Panc1 (cell line): ENCODE results near the gene ATP13A3.

Experiments used
- POLR2AphosphoS5 ChIP-seq: IDR thresholded peaks from 2 replicates; pipeline ENCODE4 v1.6.1; 2012; ENCODE audit warnings: mild to moderate bottlenecking, low read depth, low read length, moderate library complexity
- SIN3A ChIP-seq: IDR thresholded peaks from 2 replicates; pipeline ENCODE4 v1.6.1; 2012; ENCODE audit warnings: low read depth, mild to moderate bottlenecking, low read length, moderate library complexity, borderline replicate concordance; ENCODE audit not compliant: insufficient read depth
- TCF7L2 ChIP-seq: IDR thresholded peaks from 2 replicates; pipeline ENCODE4 v1.6.1; 2011; ENCODE audit warnings: mild to moderate bottlenecking, low read depth, low read length, inconsistent platforms
- TF ChIP-seq, protein P1 (sequence below): fragments of 450-650 bp; IDR thresholded peaks from 2 replicates; pipeline ENCODE4 v1.5.1; 2017; ENCODE audit warnings: mild to moderate bottlenecking
- TF ChIP-seq, protein P2 (sequence below), 2 experiments: IDR thresholded peaks; 2 replicates each; pipeline ENCODE4 v1.6.1; 2011 to 2012; ENCODE audit warnings: low read depth in 2 of 2, control low read depth in 1 of 2, low read length in 1 of 2, mild to moderate bottlenecking in 1 of 2, moderate library complexity in 1 of 2; ENCODE audit not compliant: insufficient read depth in 1 of 2

DNA sequence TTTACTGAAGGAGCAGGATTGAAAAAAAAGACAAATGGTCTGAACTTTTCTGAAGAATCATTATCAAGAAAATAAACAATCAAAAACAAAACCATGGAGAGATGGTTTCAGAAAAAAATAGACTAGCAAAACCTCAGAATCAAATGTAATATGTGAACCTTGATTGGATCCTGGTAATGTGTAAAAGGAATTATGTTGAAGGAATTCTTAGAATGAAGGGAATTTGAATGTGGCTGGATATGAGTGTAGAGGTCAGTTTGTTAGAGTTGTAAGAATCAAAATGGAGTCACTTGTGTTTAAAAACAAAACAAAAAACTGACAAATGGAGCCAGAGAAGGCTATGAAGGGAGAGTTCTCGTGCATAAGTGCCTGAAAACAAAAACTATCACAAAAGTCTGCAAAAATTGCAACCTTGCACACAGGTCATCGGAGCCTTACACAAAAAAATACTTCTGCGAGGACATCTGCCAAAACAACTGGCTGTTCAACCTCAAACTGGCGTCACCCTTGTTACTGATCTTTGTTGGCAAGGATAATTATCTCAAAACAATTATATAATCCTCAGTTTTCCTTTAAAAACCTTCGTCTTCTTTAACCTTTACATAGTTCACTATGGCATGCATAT lies 19.1 kb upstream of the ATP13A3 start:
- TF ChIP-seq, protein P1, sequence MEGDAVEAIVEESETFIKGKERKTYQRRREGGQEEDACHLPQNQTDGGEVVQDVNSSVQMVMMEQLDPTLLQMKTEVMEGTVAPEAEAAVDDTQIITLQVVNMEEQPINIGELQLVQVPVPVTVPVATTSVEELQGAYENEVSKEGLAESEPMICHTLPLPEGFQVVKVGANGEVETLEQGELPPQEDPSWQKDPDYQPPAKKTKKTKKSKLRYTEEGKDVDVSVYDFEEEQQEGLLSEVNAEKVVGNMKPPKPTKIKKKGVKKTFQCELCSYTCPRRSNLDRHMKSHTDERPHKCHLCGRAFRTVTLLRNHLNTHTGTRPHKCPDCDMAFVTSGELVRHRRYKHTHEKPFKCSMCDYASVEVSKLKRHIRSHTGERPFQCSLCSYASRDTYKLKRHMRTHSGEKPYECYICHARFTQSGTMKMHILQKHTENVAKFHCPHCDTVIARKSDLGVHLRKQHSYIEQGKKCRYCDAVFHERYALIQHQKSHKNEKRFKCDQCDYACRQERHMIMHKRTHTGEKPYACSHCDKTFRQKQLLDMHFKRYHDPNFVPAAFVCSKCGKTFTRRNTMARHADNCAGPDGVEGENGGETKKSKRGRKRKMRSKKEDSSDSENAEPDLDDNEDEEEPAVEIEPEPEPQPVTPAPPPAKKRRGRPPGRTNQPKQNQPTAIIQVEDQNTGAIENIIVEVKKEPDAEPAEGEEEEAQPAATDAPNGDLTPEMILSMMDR, result no peak
- TF ChIP-seq POLR2AphosphoS5 (no peak), TCF7L2 (no peak), SIN3A (no peak)
- TF ChIP-seq, protein P2, sequence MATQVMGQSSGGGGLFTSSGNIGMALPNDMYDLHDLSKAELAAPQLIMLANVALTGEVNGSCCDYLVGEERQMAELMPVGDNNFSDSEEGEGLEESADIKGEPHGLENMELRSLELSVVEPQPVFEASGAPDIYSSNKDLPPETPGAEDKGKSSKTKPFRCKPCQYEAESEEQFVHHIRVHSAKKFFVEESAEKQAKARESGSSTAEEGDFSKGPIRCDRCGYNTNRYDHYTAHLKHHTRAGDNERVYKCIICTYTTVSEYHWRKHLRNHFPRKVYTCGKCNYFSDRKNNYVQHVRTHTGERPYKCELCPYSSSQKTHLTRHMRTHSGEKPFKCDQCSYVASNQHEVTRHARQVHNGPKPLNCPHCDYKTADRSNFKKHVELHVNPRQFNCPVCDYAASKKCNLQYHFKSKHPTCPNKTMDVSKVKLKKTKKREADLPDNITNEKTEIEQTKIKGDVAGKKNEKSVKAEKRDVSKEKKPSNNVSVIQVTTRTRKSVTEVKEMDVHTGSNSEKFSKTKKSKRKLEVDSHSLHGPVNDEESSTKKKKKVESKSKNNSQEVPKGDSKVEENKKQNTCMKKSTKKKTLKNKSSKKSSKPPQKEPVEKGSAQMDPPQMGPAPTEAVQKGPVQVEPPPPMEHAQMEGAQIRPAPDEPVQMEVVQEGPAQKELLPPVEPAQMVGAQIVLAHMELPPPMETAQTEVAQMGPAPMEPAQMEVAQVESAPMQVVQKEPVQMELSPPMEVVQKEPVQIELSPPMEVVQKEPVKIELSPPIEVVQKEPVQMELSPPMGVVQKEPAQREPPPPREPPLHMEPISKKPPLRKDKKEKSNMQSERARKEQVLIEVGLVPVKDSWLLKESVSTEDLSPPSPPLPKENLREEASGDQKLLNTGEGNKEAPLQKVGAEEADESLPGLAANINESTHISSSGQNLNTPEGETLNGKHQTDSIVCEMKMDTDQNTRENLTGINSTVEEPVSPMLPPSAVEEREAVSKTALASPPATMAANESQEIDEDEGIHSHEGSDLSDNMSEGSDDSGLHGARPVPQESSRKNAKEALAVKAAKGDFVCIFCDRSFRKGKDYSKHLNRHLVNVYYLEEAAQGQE (IDR thresholded peaks at IDR 0.05; ENCODE audit: insufficient read depth in 1 of 2, low read depth in 2 of 2, low read length in 1 of 2), result no peak
